Stimulated activated CD8-positive, alpha-beta memory T cell treated with anti-CD3 and anti-CD28 coated beads, Interleukin-4, amount 100 ng/mL, for 48 hours (primary cell): ENCODE results near the gene GDPGP1.
A peak's percentile ranks its signal among the peaks of the same experiment; 100 is the strongest.
"Not testable (repeated sequence)": the region's sequence is repeated elsewhere in the genome, so short reads cannot be mapped to it uniquely, and the experiment has no call there.

Experiments used
- DNase-seq: peaks from one replicate; pipeline ENCODE4 v3.0.0-alpha.2; 2020

The GDPGP1 gene

DNA sequence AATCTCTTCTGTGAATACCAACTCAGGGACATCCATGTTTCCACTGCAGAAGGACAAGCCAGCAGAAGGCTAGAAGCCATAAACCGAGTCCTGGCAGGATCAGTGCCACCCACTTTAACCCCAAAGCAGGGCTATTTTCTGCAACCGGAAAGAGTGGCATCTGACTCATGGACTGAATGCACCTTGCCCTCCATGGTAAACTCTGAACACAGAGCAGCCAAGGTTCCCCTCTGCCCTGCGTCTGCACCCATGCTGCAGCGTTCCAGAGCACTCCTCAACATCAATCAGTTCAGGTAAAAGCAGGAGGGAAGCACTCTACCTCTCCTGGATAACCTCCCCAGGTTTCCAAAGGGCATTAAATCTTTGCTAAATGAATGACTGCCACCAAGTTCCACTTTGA lies 30.7 kb downstream of the GDPGP1 start:
- DNase-seq: peak; percentile 53

DNA sequence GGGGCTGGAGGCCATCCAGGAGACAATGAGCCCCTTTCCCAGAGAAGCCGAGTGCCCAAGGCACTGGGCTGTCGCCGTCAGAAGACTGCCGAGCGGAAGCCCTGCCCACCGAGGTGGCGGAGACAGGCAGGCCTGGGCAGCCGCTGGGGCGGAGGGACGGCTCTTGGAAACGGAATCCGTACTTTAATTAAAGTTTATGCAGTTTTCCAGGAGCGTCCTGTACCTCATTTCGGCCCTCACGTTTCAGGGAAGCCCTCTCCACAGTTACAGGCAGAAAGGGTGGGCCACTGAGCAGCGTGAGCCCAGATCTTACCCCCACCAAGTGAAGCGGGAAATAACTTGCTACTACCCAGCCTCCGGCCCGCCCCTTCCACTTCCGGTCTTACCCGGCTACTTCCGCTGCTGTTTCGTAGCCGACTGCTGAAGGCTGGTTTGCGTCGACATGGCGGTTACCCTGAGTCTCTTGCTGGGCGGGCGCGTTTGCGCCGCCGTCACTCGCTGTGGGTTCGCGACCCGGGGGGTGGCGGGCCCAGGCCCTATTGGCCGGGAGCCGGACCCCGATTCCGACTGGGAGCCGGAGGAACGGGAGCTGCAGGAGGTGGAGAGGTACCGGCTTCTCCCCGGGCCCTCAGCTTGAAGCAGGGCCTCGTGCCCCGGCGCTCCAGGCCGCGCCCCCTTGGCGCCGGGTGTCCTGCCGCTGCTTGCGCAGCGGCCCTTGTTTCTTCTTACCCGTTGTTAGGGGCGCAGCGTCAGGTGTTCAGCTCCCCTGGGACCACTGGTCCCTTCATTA lies 31.5 kb downstream of the GDPGP1 start, which contains the start of gene NGRN:
Gene NGRN (plus strand): TSS at position 402 of the 790 bp plus-strand sequence. CDS start 41 bp downstream, at position 443.
- peak; percentile 94 for DNase-seq

DNA sequence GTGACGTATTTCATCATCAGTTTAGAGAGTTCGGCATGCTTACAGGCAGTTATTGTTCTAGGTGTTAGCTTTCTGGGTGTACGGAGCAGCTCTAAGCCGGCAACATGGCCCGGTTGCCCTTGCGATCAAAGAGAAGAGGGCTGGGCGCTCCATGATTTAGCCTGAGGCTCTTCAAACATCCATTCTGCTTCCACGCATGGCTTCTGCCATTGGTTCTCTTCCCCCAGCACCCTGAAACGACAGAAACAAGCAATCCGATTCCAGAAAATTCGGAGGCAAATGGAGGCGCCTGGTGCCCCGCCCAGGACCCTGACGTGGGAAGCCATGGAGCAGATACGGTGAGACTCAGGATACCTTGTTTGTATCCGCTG lies 32.0 kb downstream of the GDPGP1 start:
- DNase-seq: peak; percentile 66

DNA sequence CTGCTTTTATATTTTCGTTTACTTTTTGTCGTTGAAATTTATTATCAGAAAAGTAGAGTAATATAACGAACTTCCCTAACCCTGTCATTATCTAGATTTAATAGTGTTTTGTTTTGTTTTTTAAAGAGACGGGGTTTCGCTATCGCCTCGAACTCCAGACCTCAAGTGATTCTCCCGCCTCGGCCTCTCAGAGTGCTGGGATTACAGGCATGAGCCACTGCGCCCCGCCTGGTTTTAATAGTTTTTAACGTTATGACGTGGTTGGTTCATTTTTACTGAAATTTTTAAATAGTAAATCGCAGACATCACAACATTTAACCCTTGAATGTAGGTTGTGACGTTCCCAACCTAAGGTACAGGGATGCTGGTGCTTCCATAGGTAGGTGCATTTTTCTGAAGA lies 32.5 kb downstream of the GDPGP1 start:
- DNase-seq: peak; percentile 47

- DNase-seq: no peak
These were observed 34.4 kb downstream of the GDPGP1 start for GRCh38 chr15:90268415-90268814.

DNA sequence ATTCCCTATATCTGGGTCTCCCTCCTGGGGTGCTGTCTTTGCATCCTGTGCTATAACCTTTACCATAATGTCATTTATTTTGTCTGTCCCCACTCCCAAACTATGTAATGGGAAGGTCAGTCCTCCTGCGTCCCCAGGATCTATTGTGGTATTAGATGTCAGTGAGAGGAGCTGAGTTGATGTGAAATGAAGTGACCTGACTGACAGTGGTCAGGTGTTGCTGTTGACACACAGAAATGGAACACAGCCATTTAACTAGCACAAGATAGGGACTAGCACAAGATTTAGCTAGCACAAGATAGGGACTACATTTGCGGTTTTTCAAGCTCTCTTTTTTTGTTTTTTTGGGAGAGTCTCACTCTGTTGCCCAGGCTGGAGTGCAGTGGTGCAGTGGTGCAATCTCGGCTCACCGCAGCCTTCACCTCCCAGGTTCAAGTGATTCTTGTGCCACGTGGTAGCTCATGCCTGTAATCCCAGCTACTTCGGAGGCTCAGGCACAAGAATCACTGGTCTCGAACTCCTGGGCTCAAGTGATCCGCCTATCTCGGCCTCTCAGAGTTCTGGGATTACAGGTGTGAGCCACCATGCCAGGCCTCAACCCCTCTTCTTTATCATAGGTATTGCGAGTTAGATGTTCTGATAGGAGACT lies 36.6 kb downstream of the GDPGP1 start:
- no peak for DNase-seq

DNA sequence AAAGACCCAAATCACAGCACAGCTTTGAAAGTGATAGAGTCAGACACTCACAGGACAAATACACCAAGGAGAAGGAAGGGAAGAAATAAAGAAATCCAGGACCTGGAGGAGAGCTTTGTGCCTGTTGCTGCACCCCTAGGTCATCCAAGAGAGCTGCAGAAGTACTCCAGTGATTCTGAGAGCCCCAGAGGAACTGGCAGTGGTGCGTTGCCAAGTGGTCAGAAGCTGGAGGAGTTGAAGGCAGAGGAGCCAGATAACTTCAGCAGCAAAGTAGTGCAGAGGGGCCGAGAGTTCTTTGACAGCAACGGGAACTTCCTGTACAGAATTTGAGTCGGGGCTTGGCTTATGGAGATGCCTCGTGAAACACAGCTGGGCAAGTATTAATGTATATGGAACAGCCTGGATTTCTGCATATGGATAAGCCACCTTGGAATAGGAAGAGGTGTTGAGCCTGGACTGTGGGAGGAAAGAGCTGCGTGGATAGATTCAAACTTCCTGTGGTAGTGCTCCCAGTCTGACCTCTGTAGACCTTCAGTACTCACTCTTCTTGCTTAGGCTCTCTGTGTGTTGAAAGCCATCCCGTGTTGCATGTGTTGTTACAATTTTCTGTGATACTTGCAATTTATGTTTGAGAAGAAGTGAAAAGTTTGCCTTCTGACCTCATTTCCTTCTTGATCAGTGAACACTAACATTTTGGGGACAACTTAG lies 37.6 kb downstream of the GDPGP1 start:
- no peak for DNase-seq

- peak; percentile 7 for DNase-seq
These were observed 44.5 kb downstream of the GDPGP1 start for GRCh38 chr15:90278467-90278866.

GRCh38 chr15:90280743-90281142 lies 46.7 kb downstream of the GDPGP1 start:
- not testable (repeated sequence) for DNase-seq

DNA sequence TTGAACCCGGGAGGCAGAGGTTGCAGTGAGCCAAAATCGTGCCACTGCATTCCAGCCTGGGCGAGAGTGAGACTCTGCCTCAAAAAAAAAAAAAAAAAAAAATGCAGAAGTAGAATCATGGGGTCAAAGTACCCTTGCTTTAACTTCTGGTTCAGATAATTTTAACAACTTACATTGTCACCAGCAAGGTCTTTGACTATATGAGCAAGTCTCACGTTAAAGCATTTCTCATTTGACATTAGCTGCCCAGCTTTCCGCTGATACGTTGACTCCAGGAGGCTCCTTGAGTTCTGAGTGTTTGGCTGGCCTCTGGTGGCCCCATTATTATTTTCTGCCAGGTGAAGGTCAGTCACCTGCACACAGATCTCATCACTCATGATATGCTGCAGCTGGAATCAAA lies 47.6 kb downstream of the GDPGP1 start:
- DNase-seq: not testable (repeated sequence)

DNA sequence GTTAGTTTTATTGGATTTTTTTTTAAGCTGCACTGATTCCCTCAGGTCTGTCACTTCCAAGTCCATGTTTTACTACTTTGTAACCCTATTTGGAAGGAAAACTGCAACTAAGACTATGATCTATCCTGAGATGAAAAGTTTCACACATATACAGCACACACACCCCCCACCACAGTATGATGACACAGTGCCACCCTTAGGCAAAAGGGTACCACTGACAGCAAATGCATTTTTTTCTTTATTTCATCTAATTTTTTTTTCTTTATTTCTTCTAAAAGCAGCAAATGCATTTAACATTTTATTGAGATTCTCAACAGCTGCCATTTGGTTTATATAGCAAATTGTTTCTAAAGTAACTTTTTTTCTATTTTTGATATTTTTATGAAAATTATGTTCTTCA lies 52.7 kb downstream of the GDPGP1 start:
- no peak for DNase-seq

GRCh38 chr15:90287101-90287500 lies 53.1 kb downstream of the GDPGP1 start:
- DNase-seq: no peak

GRCh38 chr15:90287946-90288345 lies 53.9 kb downstream of the GDPGP1 start:
- no peak for DNase-seq

DNA sequence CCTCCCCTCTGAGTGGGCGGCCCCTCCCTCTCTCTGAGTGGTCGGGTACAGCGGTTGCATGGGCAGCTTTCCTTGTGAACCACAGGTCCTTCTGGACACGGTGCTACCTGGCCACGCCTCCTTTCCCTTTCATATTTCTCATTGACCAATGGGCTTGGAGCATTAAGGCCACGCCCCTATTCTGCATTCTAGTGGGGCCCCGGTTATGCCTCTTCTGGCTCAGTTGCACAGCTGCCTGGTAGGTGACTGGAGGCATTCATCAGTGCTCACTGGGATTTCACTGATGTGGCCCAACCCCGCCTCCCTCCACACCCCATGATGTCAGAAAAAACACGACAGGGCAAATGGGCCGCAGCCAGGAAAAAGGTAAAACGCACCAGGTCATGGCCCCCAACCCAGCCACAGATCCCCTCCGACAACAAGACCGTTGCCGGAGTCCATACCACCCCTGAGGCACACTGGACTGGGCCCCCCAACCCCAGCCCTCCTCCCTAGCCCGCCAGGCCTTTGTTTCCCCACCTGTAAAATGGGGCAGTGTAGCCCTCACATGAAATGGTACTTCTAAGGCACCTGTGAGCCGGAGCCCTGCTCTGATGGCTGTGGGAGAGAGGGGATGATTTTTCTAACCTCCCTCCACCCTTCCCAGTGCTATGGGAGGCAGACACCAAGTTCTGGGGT lies 57.8 kb downstream of the GDPGP1 start:
- DNase-seq: peak; percentile 45

GRCh38 chr15:90293040-90293810 lies 59.2 kb downstream of the GDPGP1 start:
- peak; percentile 87 for DNase-seq

- no peak for DNase-seq
These were observed 60.1 kb downstream of the GDPGP1 start for GRCh38 chr15:90294159-90294558.

GRCh38 chr15:90294601-90295269 lies 60.7 kb downstream of the GDPGP1 start:
- no peak for DNase-seq

DNA sequence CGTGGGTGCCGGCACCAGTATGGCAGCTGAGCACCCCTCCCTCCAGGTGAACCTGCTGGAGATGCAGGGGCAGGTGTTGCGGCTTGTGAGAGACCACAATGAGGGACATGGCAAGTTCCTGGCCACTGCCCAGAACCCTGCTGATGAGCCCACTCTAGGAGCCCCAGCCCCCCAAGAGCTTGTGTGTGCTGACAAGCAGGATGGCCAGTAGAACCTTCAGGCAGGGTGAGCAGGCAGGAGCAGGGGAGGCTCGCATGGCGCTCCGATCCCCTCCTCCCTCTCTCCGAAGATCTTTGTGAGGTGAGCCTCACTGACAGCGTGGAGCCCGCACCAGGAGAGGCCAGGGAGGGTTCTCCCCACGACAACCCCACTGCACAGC lies 61.2 kb downstream of the GDPGP1 start:
- DNase-seq: no peak
